SIG-M5 (cell line): ENCODE data around the gene ANOS1.
"Not testable (repeated sequence)": the region's sequence is repeated elsewhere in the genome, so short reads cannot be mapped to it uniquely, and the experiment has no call there.

Experiments
- DNase-seq: peaks from one replicate; lab custom pipeline; 2025; lab: John Stamatoyannopoulos, UW

Gene ANOS1

DNA sequence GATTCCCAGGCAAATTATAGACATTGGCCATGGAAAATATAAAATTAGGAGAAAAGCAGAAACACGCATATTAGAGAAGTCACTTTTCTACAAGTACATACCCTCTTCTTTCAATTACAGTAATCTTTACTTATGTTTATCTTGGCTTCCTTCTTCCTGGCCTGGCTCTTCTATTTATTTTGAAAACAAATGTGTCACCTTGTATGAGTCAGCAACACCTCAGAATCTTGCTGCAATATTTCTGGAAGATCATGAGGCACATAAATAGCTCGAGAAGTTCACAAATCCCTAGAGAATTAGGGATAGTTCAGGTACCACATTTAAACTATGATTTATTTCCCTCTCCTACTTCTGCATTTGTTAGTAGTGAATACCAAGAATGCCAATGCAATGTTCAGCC, 124.6 kb downstream of the ANOS1 start:
- DNase-seq = no peak

GRCh38 chrX:8604131-8604530, 127.8 kb downstream of the ANOS1 start:
- DNase-seq = no peak

DNA sequence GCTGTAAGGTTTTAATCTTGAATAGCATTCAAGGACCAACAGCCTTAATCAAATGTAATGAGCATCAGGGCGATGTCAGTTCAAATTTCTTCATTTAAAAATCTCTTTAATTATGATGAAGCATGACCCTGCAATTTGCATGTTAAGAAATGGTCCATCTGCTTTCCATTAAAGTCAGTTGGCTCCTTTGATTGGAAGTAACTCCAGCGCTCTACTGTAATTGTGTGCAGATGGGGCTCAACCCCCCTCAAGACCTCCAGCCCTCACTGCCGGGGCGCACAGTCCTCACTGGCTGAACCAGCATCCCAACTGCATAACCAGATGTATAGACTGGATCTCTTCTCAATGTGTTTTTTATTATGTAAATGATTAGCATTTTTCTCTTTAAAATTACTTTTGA, 140.4 kb downstream of the ANOS1 start:
- no peak for DNase-seq

- DNase-seq = no peak
These were observed 145.0 kb downstream of the ANOS1 start for GRCh38 chrX:8586953-8587352.

DNA sequence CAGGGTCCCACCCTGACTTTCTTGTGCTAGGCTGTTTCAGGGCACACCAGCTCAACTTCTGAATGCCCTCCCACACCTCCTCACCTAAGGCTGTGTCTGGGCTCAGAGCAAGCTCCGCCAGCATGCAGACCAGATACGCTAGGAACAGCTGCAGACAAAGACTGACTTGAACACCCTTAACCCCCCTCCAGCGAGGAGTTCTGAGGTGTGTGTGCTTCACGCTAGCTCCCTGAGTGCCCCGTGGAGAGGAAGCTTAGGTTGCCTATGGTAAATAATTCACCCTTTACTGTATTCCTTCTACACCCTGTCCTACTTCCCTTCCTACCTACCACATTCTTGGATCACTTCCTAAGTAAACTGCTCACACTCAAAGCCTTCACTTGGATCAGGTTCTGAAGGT, 152.3 kb downstream of the ANOS1 start:
- no peak for DNase-seq

DNA sequence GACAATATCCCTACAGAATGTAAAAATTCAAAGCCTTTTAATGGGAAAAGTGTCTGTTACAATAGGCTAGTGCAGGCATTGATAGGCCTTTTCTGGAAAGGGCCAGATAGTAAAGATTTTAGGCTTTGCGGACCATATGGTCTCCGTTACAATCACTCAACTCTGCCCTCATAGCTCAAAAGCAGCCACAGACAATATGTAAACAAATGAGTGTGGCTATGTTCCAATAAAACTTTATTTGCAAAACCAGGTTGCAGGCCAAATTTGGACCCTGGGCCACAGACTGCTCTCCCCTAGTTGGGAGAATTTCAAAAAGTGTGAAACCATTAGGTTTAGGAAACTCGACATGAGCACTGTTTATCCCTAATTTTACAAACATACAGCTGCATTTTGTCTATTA, 155.1 kb downstream of the ANOS1 start:
- DNase-seq = no peak

- DNase-seq = no peak
These were observed 166.2 kb downstream of the ANOS1 start for GRCh38 chrX:8565729-8566128.

- no peak for DNase-seq
These were observed 183.5 kb downstream of the ANOS1 start for GRCh38 chrX:8548446-8548845.

- DNase-seq = no peak
These were observed 185.2 kb downstream of the ANOS1 start for GRCh38 chrX:8546715-8547114.

- no peak for DNase-seq
These were observed 211.1 kb downstream of the ANOS1 start for GRCh38 chrX:8520791-8521190.

DNA sequence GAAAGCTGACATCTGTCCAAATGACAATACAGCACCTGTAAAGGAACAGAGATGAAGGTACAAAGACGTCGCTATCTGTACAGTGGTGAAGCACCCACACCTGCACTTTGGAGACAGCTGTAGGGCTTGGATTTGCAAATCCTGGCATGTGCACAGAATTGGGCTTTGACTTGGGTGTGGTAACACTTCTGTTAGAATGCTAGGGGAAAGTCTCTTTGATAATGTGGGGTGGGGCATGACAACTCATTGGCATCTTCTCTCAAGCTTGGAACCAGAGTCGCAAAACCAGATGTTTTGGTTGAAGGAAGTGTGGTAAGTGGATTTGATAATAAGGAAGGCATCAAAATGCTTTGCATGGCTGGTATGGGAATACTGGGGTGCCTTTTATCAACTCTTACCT, 211.8 kb downstream of the ANOS1 start:
- DNase-seq = no peak

DNA sequence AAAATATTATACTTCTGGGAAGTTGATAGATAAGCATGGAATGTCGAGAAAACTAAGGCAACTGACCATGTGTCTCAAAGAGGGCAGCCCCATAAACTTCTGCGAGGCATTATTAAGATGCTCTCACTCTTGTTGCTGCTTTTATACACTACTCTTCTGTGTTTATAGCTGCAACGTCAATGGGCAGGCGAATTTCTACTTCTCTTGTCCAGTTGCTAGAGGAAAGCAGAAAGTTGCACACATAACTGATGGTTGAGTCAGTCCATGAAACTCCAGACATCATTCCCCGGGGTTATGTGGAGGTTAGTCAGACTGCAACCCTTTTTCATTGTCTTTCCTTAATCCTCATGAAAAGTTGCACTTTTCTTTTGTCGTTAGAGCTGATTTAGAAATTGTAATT, 227.5 kb downstream of the ANOS1 start:
- no peak for DNase-seq

- DNase-seq = not testable (repeated sequence)
These were observed 229.8 kb downstream of the ANOS1 start for GRCh38 chrX:8502101-8502500.

DNA sequence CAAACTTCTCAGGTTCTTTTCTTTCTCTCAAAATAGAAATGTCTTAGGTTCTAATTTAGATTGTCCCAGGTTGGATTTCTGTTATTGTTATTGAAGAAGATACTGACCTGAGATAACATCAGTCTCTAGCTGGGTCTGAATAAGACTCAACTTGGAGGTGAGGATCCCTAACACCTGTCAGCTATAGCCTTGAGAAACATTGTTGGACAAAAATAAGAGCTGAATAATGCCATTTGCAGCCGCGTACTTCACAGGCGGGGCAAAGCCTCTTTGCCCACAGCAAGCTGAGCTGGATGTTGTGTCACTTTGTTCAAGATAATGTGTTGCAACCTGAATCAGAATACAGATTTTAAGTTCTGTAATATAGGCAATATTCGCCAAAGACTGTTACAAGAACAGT, 231.7 kb downstream of the ANOS1 start:
- DNase-seq = no peak

GRCh38 chrX:8495036-8495435, 236.9 kb downstream of the ANOS1 start:
- not testable (repeated sequence) for DNase-seq

DNA sequence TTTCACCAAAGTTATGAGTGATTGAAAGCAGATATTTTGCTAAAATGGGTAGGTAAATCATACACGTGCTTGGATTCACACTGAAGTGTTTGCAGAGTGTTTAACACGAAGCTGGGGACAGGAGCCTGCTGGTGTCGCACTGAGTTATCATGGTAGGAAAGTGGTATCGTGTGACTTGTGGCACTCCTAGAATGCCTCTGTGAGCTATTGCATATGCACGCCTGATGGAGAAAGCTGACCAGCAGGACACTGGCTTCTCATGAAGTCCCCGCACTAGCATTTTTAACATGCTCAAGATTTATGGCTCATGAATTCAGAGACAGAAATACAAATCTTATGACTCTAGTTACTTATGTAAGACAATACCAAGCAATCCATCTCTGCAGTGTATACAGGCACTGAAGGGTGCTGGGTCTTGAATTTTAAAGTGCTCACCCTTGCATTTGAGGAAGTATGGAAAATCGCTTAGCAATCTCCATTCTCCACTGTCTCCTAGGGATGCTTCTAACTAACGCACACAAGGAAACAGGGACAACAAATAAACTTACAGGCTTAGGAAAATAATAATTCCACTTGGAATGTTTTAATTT, 247.5 kb downstream of the ANOS1 start:
- no peak for DNase-seq
